Osteoblast (primary cell): ENCODE results near the gene NLGN1. TPM values are rescaled to one million over a fixed set of nuclear protein-coding genes. Genes with fewer than 3 reads are reported as not detected.
A peak's percentile ranks its signal among the peaks of the same experiment; 100 is the strongest.

Experiments used
- DNase-seq: peaks from one replicate; pipeline ENCODE4 v3.0.0; 2011; ENCODE audit warnings: low spot score, mixed read lengths; ENCODE audit not compliant: insufficient read length; ENCODE audit errors: missing footprints
- H2AFZ ChIP-seq: 2 replicates; pipeline ENCODE4 v1.6.0; 2011; ENCODE audit warnings: mild to moderate bottlenecking, low read length
- H3K27ac ChIP-seq: 2 replicates; pipeline ENCODE4 v1.5.1; 2011; ENCODE audit warnings: mild to moderate bottlenecking, low read depth, low read length, moderate library complexity
- H3K27me3 ChIP-seq: 2 replicates; pipeline ENCODE4 v1.6.0; 2012; ENCODE audit warnings: mild to moderate bottlenecking, control low read depth, inconsistent platforms, low read length, moderate library complexity; ENCODE audit not compliant: insufficient read depth
- H3K36me3 ChIP-seq: 2 replicates; pipeline ENCODE4 v1.5.1; 2011; ENCODE audit warnings: mild to moderate bottlenecking, low read length, control low read depth, moderate library complexity; ENCODE audit not compliant: insufficient read depth
- H3K4me1 ChIP-seq: 2 replicates; pipeline ENCODE4 v1.5.1; 2011; ENCODE audit warnings: mild to moderate bottlenecking, low read length, control low read depth, moderate library complexity; ENCODE audit not compliant: insufficient read depth
- H3K4me2 ChIP-seq: 2 replicates; pipeline ENCODE4 v1.6.0; 2011; ENCODE audit warnings: mild to moderate bottlenecking, low read length; ENCODE audit not compliant: insufficient read depth
- H3K4me3 ChIP-seq: fragments of 200-600 bp; sonication (generic); 3 replicates; pipeline ENCODE4 v1.5.1; 2012; ENCODE audit warnings: mild to moderate bottlenecking, low read length, inconsistent platforms; ENCODE audit not compliant: insufficient read depth
- H3K79me2 ChIP-seq: 2 replicates; pipeline ENCODE4 v1.6.0; 2012; ENCODE audit warnings: mild to moderate bottlenecking, low read length, control low read depth, inconsistent platforms; ENCODE audit not compliant: insufficient read depth
- H3K9me3 ChIP-seq: 2 replicates; pipeline ENCODE4 v1.5.1; 2011; ENCODE audit warnings: low read depth, low read length, control low read depth
- H4K20me1 ChIP-seq: 2 replicates; pipeline ENCODE4 v1.6.0; 2012; ENCODE audit warnings: mild to moderate bottlenecking, low read length, control low read depth; ENCODE audit not compliant: insufficient read depth
- total RNA-seq: library from RNA; depleted of rRNA; stranded (reverse); fragments of >200 nt; gene quantifications from 2 replicates; pipeline ENCODE4 v1.2.3, GENCODE V29; 2012
- TF ChIP-seq, protein P1 (sequence below): IDR thresholded peaks from 2 replicates; pipeline ENCODE4 v1.5.1; 2011; ENCODE audit warnings: mild to moderate bottlenecking, low read depth, low read length, moderate library complexity; ENCODE audit errors: extremely low read depth

Gene NLGN1
- total RNA-seq, 1 donor = 9.0 TPM

- H3K36me3 ChIP-seq = no peaks in the 10 kb centered on the region
- H3K27me3 ChIP-seq = no peaks in the 10 kb centered on the region
- no peak overlapping the region for H3K4me2 ChIP-seq
- no peak overlapping the region for H2AFZ ChIP-seq
- TF ChIP-seq, protein P1, sequence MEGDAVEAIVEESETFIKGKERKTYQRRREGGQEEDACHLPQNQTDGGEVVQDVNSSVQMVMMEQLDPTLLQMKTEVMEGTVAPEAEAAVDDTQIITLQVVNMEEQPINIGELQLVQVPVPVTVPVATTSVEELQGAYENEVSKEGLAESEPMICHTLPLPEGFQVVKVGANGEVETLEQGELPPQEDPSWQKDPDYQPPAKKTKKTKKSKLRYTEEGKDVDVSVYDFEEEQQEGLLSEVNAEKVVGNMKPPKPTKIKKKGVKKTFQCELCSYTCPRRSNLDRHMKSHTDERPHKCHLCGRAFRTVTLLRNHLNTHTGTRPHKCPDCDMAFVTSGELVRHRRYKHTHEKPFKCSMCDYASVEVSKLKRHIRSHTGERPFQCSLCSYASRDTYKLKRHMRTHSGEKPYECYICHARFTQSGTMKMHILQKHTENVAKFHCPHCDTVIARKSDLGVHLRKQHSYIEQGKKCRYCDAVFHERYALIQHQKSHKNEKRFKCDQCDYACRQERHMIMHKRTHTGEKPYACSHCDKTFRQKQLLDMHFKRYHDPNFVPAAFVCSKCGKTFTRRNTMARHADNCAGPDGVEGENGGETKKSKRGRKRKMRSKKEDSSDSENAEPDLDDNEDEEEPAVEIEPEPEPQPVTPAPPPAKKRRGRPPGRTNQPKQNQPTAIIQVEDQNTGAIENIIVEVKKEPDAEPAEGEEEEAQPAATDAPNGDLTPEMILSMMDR = peak; percentile 77
- H3K27ac ChIP-seq = no peak overlapping the region
- no peaks in the 10 kb centered on the region for H4K20me1 ChIP-seq
- H3K4me1 ChIP-seq = peaks cover 5% of the 10 kb centered on the region
- H3K9me3 ChIP-seq = no peaks in the 10 kb centered on the region
- no peaks in the 10 kb centered on the region for H3K79me2 ChIP-seq
- DNase-seq = peak; percentile 43
- no peak overlapping the region for H3K4me3 ChIP-seq
Measured at GRCh38 chr3:174125267-174125824, 727.8 kb downstream of the NLGN1 start.

DNA sequence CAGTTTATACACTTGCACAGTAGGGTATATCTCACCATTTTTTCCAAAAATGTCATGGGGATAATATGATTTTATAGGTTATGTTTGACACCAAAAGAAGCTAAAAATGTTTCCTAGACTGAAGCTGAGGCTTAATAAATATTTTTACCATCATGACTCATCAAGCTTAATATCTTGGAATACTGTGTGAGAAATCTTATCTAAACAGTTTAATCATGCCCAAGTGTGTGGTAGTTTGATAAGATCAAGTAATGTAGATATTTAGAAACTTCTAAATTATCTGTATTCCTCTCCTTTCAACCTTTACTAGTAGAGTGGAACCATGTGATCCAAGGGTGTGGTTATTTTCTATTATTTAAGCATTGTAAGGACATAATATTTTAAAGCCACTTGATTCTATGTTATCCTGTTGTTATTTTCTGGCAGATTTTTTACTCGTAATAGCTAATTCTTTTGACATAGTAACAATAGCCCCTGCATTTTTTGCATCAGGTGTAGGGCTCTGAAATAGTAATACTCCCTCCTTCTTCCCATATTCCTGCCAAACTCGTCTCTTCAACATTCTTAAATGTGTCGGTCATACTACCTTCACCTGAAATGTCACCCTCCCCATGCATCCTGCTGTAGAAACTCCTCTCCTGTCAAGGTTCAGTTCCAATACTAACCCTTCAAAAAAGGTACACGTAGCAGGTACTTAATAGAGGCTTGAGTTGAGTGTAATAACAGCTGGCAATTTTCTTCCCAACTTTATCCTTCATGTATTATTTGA is 729.6 kb downstream of the NLGN1 start:
- no peaks in the 10 kb centered on the region for H4K20me1 ChIP-seq
- no peak overlapping the region for H3K4me2 ChIP-seq
- no peaks in the 10 kb centered on the region for H3K79me2 ChIP-seq
- DNase-seq = no peak
- TF ChIP-seq, protein P1 = no peak
- no peak overlapping the region for H3K4me3 ChIP-seq
- H3K36me3 ChIP-seq = no peaks in the 10 kb centered on the region
- peaks cover 9% of the 10 kb centered on the region for H3K4me1 ChIP-seq
- no peak overlapping the region for H2AFZ ChIP-seq
- no peaks in the 10 kb centered on the region for H3K9me3 ChIP-seq
- H3K27ac ChIP-seq = no peak overlapping the region
- H3K27me3 ChIP-seq = no peaks in the 10 kb centered on the region

- TF ChIP-seq, protein P1 = no peak
- Histone ChIP-seq H4K20me1 (no peaks in the 10 kb centered on the region), H3K4me1 (peaks cover 9% of the 10 kb centered on the region), H3K4me2 (peak overlapping the region; percentile 32), H3K9me3 (no peaks in the 10 kb centered on the region), H3K79me2 (no peaks in the 10 kb centered on the region), H3K27me3 (no peaks in the 10 kb centered on the region), H3K36me3 (no peaks in the 10 kb centered on the region), H2AFZ (peak overlapping the region; percentile 57), H3K27ac (no peak overlapping the region), H3K4me3 (no peak overlapping the region)
- DNase-seq = no peak
Measured at GRCh38 chr3:174132006-174132405, 734.5 kb downstream of the NLGN1 start.

- DNase-seq = no peak
- Histone ChIP-seq H3K4me1 (peaks cover 4% of the 10 kb centered on the region), H4K20me1 (no peaks in the 10 kb centered on the region), H3K4me3 (no peak overlapping the region), H2AFZ (no peak overlapping the region), H3K27ac (no peak overlapping the region), H3K9me3 (no peaks in the 10 kb centered on the region), H3K79me2 (no peaks in the 10 kb centered on the region), H3K27me3 (no peaks in the 10 kb centered on the region), H3K4me2 (no peak overlapping the region), H3K36me3 (no peaks in the 10 kb centered on the region)
- TF ChIP-seq, protein P1 = no peak
Measured at GRCh38 chr3:174132421-174133042, 735.0 kb downstream of the NLGN1 start.
